Measurements from ENCODE around the gene SMARCC2.
"Not testable (repeated sequence)": the region's sequence is repeated elsewhere in the genome, so short reads cannot be mapped to it uniquely, and the experiment has no call there.

Gene SMARCC2

DNA sequence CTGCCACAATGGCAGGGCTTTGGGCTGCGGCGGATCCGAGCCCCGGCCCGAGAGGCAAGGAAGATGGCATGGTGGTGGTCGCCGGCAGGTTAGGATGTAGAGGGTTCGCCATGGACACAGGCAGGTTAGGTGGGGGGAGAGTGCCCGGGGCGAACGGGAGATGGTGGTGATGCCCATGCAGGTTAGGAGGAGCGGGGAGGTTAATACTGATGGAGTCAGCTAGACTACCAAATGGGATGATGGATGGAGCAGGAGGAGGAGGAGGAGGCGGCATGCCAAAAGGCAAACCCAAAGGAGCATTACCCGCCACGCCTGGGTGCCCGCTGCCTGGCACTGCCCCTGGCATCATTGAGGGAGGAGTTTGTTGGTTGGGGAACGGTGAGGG lies 24.9 kb downstream of the SMARCC2 start:
- TF ChIP-seq POLR2A (IDR thresholded peaks at IDR 0.05; ENCODE audit: low read depth, low read length), result 0 out of 2 replicates have a peak, but pooled peaks have one; percentile 1
- no peak for FAIRE-seq

DNA sequence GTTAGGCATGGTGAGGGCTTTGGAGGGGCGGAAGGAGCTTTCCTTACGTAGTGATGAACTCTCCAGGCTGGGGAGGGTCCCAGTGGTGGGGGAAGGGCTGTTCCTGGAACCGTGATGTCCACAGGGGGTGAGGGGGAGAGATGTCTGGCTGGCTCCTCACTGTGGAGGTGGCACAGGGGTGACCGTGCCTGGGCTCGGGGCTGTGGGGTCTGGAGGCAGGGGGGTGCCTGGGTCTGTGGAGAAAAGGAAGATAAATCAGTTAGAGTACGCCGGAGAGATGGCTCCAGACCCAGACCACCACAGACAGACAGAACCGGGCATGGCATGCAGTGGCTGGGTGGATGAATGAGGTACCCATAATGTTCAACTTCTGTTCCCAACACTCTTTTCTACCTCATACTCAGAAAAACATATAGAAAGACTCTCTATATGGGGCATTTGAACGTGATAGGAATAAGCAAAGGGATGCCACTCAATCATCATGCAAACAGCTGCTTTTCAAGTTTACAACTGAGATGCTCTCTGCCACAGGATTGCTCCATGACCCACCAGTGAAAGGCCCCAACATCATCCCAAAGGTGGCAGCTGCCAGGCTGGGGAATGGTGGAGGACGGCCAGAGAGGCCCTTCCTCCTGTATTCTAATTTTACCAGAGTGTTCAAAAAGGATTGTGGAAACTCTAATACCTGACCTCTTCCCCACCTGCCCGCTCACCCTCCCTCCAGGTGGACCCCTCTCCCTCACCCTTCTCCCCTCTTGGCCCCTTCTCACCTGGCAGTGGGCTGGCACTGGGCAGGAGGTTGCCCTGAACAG lies 25.5 kb downstream of the SMARCC2 start:
- peak; percentile 11; the same call in 1 of the 2 replicates for TF ChIP-seq POLR2A (IDR thresholded peaks at IDR 0.05; ENCODE audit: low read depth, low read length)
- DNase-seq (ENCODE audit: insufficient read length, low spot score) (no peak), FAIRE-seq (no peak)

More for the DNA sequence above, 24.9 kb downstream of the SMARCC2 start:
- no peak for DNase-seq (ENCODE audit: insufficient read length, low spot score)

DNA sequence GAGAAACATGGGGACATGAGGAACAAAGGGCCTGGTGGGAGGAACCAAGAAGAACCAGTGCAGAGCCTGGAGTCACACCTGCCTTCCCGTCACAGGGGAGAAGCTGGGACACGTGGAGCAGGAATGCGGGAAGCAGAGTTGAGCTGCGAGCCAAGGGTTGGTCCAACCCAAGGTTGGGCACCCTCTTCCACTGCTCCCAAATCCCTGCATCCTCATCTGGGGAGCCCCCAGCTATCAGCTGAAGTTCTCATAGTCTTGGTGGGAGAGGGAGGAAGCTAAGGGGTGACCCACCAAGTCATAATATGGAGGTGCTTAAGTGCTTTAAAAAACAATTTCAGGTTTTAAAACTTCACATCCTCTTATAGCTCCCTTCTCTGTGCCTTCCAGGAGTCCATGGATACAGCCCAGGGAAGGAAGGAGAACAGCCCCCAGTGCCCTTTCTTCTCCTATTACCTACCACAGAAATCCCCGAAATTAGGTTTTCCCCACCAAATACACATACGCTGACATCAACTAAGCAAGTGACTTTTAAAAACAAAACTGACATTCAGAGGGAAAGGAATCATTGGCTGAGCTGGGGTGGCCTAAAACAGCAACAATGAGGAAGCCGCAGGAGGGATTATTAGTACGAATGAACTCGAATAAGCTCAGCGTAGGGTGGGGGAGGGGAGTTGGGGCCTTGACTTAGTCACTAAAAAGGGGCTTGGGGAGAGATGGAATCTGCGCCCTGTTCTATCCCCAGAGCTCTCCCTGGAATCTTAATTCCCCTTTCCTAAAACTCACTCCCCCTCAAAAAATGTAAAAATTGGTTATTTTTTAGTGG lies 26.6 kb downstream of the SMARCC2 start:
- TF ChIP-seq POLR2A (IDR thresholded peaks at IDR 0.05; ENCODE audit: low read depth, low read length), result no peak
- DNase-seq (ENCODE audit: insufficient read length, low spot score) (no peak), FAIRE-seq (no peak)

DNA sequence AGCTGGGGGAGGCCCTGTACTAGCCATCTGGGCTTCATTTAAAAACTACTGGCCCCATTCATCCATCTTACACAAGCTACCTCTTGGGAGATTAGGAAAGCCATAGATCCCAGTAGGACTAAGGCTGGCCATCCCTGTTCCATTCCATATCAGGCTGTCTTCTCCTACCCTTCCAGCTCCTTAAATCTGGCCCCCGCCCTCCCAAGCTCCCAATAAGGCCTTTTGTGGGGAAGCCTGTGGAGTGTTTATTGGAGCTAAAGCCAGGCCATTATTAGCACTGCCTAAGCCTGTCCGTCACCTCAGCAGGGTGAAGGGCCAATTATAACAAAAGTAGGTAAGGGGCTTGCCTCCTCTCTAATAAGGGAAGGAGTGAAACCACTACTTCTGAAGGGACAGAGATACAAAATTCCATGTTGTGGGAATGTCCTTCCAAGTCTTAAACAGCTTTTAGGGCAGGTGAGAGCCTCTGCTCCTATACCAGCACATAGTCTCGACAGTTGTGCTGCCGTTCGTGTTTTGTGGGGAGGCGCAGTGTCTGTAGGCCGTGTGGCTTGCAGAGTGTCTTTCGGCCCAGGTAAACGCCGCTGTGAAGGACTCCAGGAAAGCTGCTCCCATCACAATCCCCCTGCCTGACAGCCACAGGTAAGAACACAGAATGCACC lies 27.5 kb downstream of the SMARCC2 start:
- FAIRE-seq (no peak), DNase-seq (ENCODE audit: insufficient read length, low spot score) (no peak)
- no peak for TF ChIP-seq POLR2A (IDR thresholded peaks at IDR 0.05; ENCODE audit: low read depth, low read length)

DNA sequence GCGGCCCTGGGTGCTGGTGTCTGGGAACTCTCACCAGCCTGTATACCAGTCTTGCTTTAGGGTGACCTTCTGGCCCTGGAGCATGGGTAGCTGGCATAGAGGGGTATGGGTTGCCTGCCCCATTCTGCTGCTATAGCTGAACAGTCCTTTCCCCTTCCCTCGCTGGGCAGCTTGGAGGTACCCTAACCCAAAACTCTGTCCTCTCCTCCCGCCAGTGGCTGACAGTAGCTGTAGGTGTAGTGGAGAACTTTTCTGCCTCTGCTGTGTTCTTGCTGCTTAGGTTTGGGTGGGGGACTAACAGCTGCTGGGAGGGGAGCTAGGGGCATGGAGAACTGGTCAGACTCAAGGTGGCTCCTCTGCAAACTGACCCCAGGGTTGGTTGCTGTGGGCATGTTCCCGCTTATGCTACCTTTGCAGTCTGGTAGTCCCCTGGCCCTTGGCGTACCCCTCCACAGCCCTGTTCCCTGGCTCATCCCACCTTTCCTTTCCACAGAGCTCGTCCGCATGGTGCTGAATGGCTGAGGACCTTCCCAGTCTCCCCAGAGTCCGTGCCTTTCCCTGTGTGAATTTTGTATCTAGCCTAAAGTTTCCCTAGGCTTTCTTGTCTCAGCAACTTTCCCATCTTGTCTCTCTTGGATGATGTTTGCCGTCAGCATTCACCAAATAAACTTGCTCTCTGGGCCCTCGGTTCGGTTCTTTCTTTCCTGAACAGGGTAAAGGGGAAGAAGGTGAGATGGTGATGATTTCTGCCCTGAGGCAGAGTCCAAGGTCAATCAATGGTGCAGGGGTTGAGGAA lies 28.2 kb downstream of the SMARCC2 start:
- DNase-seq (ENCODE audit: insufficient read length, low spot score) (no peak), FAIRE-seq (no peak)
- no peak for TF ChIP-seq POLR2A (IDR thresholded peaks at IDR 0.05; ENCODE audit: low read depth, low read length)

DNA sequence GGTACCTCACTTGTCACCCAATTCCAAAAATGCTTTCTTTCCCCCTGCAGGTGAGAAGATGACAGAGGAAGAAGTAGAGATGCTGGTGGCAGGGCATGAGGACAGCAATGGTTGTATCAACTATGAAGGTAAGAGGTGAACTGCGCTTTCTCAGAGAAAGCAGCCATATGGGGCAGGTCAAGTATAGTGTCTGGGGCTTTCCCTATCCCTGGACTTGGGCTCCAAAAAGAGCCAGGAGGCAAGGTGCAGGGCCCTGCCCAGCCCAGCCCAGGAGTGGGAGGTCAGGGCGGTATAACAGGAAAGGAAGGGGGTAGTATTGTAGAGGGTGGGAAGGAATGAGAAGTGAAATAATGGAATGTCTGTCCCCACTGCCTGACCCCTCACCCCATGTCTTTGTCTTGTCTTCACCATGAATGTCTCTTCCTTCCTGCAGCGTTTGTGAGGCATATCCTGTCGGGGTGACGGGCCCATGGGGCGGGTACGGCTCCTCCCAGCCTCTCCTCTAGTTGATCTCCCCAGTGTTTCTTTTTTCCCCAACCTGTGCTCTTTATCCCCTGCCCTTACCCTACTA lies 29.0 kb downstream of the SMARCC2 start:
- FAIRE-seq (no peak), DNase-seq (ENCODE audit: insufficient read length, low spot score) (no peak)
- no peak for TF ChIP-seq POLR2A (IDR thresholded peaks at IDR 0.05; ENCODE audit: low read depth, low read length)

DNA sequence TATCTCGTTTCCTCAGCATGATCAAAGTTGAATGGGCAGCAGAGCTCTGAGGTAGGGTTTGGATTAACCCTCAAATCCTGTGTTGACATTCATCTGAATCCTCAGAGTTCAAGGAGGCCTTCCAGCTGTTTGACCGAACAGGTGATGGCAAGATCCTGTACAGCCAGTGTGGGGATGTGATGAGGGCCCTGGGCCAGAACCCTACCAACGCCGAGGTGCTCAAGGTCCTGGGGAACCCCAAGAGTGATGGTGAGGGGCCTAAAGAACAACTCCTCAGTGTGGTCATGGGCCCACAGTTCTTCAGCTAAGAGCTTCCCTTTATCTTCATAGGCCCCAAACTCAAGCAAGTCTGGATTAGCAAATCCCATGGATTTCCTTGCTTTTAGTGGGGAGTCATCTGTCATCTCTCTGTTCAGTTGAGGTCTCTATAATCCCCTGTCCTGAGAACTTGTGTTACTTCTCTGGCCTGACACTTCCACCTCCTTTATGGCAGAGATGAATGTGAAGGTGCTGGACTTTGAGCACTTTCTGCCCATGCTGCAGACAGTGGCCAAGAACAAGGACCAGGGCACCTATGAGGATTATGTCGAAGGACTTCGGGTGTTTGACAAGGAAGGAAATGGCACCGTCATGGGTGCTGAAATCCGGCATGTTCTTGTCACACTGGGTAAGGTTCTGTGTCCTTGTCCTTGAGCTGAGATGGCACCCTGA lies 29.6 kb downstream of the SMARCC2 start:
- FAIRE-seq (no peak), DNase-seq (ENCODE audit: insufficient read length, low spot score) (no peak)
- TF ChIP-seq POLR2A (IDR thresholded peaks at IDR 0.05; ENCODE audit: low read depth, low read length), result no peak

DNA sequence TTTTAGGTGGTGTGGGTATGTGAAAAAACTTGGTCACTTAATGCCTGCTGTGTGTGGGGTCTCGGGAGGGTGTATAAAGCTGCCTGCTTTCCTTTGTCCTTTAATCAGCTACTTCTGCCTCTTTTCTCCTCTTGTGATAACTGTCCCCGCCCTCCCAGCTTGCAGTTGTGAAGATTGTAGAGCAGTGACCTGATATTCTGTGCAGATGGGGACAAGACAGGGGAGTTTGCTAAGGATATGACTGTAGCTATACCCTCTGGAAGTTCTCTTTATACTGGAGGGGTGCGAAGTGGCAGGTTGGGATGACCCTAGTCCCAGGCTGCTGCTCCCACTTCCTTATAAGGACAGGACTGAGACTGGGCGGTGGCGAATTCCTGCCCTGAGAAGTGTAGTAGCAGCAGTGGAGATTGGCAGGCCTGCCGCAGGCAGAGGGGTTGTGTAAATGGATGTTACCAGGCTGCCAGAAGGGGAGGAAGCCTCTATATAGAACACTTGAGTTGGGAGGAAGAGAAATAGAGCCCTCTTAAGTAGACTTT lies 30.3 kb downstream of the SMARCC2 start:
- no peak for TF ChIP-seq POLR2A (IDR thresholded peaks at IDR 0.05; ENCODE audit: low read depth, low read length)
- no peak for DNase-seq (ENCODE audit: insufficient read length, low spot score)
- no peak for FAIRE-seq

DNA sequence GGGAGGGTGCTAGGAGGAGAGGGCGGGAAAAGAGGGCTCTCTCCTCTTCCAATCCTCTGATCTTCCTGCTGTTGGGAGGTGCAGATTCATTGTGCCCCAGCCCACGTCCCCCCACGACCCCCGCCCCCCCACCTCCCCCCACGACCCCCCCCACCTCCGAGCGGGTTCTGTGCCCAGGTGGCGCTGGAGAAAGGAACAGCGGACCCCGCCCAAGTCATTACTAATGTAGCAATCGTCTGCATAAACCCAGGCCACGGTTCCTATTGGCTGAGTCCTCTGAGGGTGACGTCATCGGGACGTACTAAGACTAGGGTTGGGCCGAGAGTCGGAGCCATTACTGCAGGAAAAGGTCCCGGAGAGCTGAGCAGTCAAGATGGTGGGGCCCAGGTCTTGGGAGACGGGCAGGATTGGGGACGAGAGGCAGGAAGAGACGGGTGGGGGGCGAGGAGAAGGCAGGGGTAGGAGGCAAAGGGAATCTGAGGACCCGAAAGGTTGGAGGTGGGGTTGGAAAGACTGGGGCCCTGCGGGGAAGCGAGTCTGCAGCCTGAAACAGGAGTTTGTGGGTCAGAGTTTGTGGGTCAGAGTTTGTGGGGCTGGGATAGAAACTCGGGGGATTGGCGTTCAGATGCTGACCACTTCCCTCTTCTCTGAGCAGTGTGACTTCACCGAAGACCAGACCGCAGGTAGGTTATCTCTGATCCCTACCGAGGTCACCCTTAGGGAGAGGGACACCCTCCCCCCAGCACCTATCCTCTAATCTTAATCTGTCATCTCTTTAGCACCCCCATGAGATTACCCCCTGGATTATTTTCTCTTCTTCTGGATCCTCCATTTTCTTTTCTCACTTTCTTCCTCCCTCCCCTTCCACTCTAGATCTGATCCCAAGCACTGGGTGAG lies 31.0 kb downstream of the SMARCC2 start, which contains the start of gene MYL6:
Gene MYL6, plus strand, starts transcription at position 331 of the 897 bp plus-strand sequence. Its CDS starts 43 bp downstream, at position 374.
- DNase-seq (ENCODE audit: insufficient read length, low spot score) (peak; percentile 81), FAIRE-seq (no peak)
- TF ChIP-seq POLR2A (IDR thresholded peaks at IDR 0.05; ENCODE audit: low read depth, low read length), result peak; percentile 96

DNA sequence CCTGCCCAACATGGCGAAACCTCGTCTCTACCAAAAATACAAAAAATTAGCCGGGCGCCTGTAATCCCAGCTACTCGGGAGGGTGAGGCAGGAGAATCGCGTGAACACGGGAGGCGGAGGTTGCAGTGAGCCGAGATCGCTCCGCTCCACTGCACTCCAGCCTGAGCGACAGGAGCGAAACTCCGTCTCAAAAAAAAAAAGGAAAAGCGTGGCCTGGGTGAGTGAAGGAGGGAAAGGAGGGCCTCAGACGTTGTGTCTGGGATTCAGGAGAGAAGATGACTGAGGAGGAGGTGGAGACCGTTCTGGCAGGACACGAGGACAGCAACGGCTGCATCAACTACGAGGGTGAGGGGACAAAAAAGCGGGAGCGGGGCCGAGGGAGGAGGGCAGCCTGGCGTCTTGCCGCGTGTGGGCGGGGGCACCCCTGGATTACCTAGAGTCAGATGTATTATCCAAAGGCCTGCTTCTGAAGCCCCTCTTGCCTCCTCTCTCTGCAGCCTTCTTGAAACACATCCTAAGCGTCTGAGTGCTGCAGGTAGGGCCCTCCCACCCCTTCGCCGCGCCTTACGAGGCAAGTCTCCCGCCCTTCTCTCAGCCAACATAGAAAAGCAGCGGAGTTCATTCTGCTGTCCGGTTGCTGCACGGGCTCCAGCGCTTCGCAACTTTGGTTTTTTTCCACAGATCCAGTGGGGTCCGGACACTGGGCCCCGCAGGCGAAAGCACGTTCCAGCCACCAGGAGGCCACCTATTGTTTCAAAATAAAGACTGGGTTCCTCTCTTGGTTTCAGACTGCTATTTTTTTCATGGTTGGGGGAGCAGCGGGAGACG lies 31.9 kb downstream of the SMARCC2 start:
- no peak for FAIRE-seq
- peak; percentile 27; the same call in 1 of the 2 replicates for TF ChIP-seq POLR2A (IDR thresholded peaks at IDR 0.05; ENCODE audit: low read depth, low read length)
- DNase-seq (ENCODE audit: insufficient read length, low spot score), result peak; percentile 57

DNA sequence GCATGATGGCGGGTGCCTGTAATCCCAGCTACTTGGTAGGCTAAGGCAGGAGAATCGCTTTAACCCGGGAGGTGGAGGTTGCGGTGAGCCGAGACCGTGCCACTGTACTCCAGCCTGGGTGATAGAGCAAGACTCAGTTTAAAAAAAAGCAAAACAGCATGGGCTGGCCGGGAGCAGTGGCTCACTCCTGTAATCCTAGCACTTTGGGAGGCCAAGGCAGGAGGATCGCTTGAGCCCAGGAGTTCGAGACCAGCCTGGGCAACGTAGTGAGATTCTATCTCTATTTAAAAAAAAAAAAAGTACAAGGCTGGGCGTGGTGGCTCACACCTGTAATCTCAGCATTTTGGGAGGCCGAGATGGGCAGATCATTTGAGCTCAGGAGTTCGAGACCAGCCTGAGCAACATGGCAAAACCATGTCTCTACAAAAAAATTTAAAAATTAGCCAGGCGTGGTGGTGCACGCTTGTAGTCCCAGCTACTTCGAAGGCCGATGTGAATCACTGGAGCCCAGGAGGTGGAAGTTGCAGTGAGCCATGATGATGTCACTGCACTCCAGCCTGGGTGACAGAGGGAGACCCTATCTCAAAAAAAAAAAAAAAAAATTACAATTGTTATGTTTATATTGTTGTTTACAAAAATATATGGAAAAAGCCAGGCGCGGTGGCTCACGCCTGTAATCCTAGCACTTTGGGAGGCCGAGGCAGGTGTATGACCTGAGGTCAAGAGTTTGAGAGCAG lies 32.7 kb downstream of the SMARCC2 start:
- not testable (repeated sequence) for FAIRE-seq; DNase-seq (ENCODE audit: insufficient read length, low spot score)
